H9 (cell line): Measurements from ENCODE around the gene SRM. TPM values are rescaled to one million over a fixed set of nuclear protein-coding genes. Genes with fewer than 3 reads are reported as not detected.

ENCODE experiments used
- DNase-seq: peaks from one replicate; pipeline ENCODE4 v3.0.0-alpha.2; 2017
- H2AFZ ChIP-seq: one replicate; pipeline ENCODE4 v1.6.1; 2013; ENCODE audit warnings: mild to moderate bottlenecking, low read length, control low read depth, moderate library complexity
- H2AK5ac ChIP-seq: 2 replicates; pipeline ENCODE4 v1.6.1; 2013; ENCODE audit warnings: low read length, control low read depth, mixed read lengths; ENCODE audit not compliant: insufficient read length
- H2BK120ac ChIP-seq: one replicate; pipeline ENCODE4 v1.6.1; 2013; ENCODE audit warnings: low read depth, mild to moderate bottlenecking, low read length, control low read depth, inconsistent platforms; ENCODE audit not compliant: poor library complexity, severe bottlenecking
- H2BK12ac ChIP-seq: 2 replicates; pipeline ENCODE4 v1.6.1; 2013; ENCODE audit warnings: low read length, control low read depth, mixed read lengths, low read depth; ENCODE audit not compliant: insufficient read length
- H2BK15ac ChIP-seq: 2 replicates; pipeline ENCODE4 v1.6.1; 2013; ENCODE audit warnings: low read depth, low read length, control low read depth
- H2BK20ac ChIP-seq: one replicate; pipeline ENCODE4 v1.6.1; 2013; ENCODE audit warnings: low read depth, mild to moderate bottlenecking, low read length, control low read depth, inconsistent platforms; ENCODE audit not compliant: poor library complexity, severe bottlenecking
- H2BK5ac ChIP-seq: 2 replicates; pipeline ENCODE4 v1.6.1; 2013; ENCODE audit warnings: low read length, control low read depth, mixed read lengths; ENCODE audit not compliant: insufficient read length
- H3K14ac ChIP-seq: 2 replicates; pipeline ENCODE4 v1.6.1; 2013; ENCODE audit warnings: low read length, control low read depth; ENCODE audit not compliant: insufficient read depth
- H3K18ac ChIP-seq: 2 replicates; pipeline ENCODE4 v1.6.1; 2013; ENCODE audit warnings: low read depth, mild to moderate bottlenecking, mixed read lengths, low read length, control low read depth; ENCODE audit not compliant: insufficient read length
- H3K23ac ChIP-seq: 2 replicates; pipeline ENCODE4 v1.6.1; 2013; ENCODE audit warnings: low read length, control low read depth, mixed read lengths, low read depth; ENCODE audit not compliant: insufficient read length
- H3K23me2 ChIP-seq: 2 replicates; pipeline ENCODE4 v1.6.1; 2013; ENCODE audit warnings: low read depth, mild to moderate bottlenecking, mixed read lengths, low read length, control low read depth; ENCODE audit not compliant: insufficient read length, poor library complexity, severe bottlenecking
- H3K27ac ChIP-seq: 2 replicates; pipeline ENCODE4 v1.5.1; 2013; ENCODE audit warnings: low read length, control low read depth, mixed read lengths, low read depth; ENCODE audit not compliant: insufficient read length
- H3K27me3 ChIP-seq: 2 replicates; pipeline ENCODE4 v1.6.1; 2013; ENCODE audit warnings: low read length, control low read depth, inconsistent platforms; ENCODE audit not compliant: insufficient read depth
- H3K4ac ChIP-seq: 2 replicates; pipeline ENCODE4 v1.6.1; 2013; ENCODE audit warnings: low read depth, mild to moderate bottlenecking, control low read depth, inconsistent platforms, low read length, moderate library complexity
- H3K4me1 ChIP-seq: 2 replicates; pipeline ENCODE4 v1.6.1; 2013; ENCODE audit warnings: low read length, control low read depth, inconsistent platforms; ENCODE audit not compliant: insufficient read depth
- H3K4me2 ChIP-seq: 2 replicates; pipeline ENCODE4 v1.6.1; 2013; ENCODE audit warnings: low read length, control low read depth, mixed read lengths; ENCODE audit not compliant: insufficient read length, insufficient read depth
- H3K56ac ChIP-seq: 2 replicates; pipeline ENCODE4 v1.6.1; 2013; ENCODE audit warnings: low read depth, mild to moderate bottlenecking, mixed read lengths, low read length, control low read depth; ENCODE audit not compliant: insufficient read length
- H3K79me1 ChIP-seq: 2 replicates; pipeline ENCODE4 v1.6.1; 2013; ENCODE audit warnings: low read depth, mild to moderate bottlenecking, moderate library complexity, low read length, control low read depth, inconsistent platforms; ENCODE audit not compliant: insufficient read depth, poor library complexity, severe bottlenecking
- H3K79me2 ChIP-seq: 2 replicates; pipeline ENCODE4 v1.6.1; 2013; ENCODE audit warnings: low read length, control low read depth, inconsistent platforms; ENCODE audit not compliant: insufficient read depth
- H3K9ac ChIP-seq: 2 replicates; pipeline ENCODE4 v1.6.1; 2013; ENCODE audit warnings: low read length, control low read depth, mixed read lengths; ENCODE audit not compliant: insufficient read length; ENCODE audit errors: extremely low read depth
- H3K9me3 ChIP-seq: one replicate; pipeline ENCODE4 v1.6.1; 2013; ENCODE audit warnings: low read depth, low read length, inconsistent platforms; ENCODE audit not compliant: control insufficient read depth
- H3T11ph ChIP-seq: one replicate; pipeline ENCODE4 v1.6.1; 2013; ENCODE audit warnings: mild to moderate bottlenecking, low read length, control low read depth, inconsistent platforms
- H4K20me1 ChIP-seq: one replicate; pipeline ENCODE4 v1.6.1; 2013; ENCODE audit not compliant: control insufficient read depth, insufficient read length, insufficient read depth
- H4K5ac ChIP-seq: 2 replicates; pipeline ENCODE4 v1.6.1; 2013; ENCODE audit warnings: low read depth, mild to moderate bottlenecking, mixed read lengths, low read length, control low read depth; ENCODE audit not compliant: insufficient read length
- H4K8ac ChIP-seq: replicated peaks from 2 replicates; pipeline ENCODE4 v1.6.1; 2013; ENCODE audit warnings: low read length, control low read depth, mixed read lengths, low read depth; ENCODE audit not compliant: insufficient read length
- H4K91ac ChIP-seq: 2 replicates; pipeline ENCODE4 v1.6.1; 2013; ENCODE audit warnings: low read depth, mild to moderate bottlenecking, moderate library complexity, mixed read lengths, low read length, control low read depth; ENCODE audit not compliant: insufficient read length
- H3K27ac Mint-ChIP-seq, 3 experiments: 2 replicates in 2 of 3; 3 replicates in 1 of 3; pipeline ENCODE4 v1.8.0; 2020 to 2021; ENCODE audit warnings: mixed read lengths in 3 of 3, mild to moderate bottlenecking in 1 of 3, moderate library complexity in 1 of 3
- H3K27me3 Mint-ChIP-seq: 2 replicates; pipeline ENCODE4 v1.8.0; 2021; ENCODE audit warnings: low read depth, mild to moderate bottlenecking, moderate library complexity, mixed read lengths
- H3K36me3 Mint-ChIP-seq, 3 experiments: 2 replicates in 2 of 3; 3 replicates in 1 of 3; pipeline ENCODE4 v1.8.0; 2020 to 2021; ENCODE audit warnings: low read depth in 3 of 3, mixed read lengths in 3 of 3; ENCODE audit not compliant: insufficient read depth in 1 of 3
- H3K4me1 Mint-ChIP-seq, 2 experiments: 2 replicates each; pipeline ENCODE4 v1.8.0; 2020; ENCODE audit warnings: mixed read lengths in 2 of 2
- H3K4me3 Mint-ChIP-seq, 2 experiments: 2 replicates in 1 of 2; 3 replicates in 1 of 2; pipeline ENCODE4 v1.8.0; 2020 to 2021; ENCODE audit warnings: mild to moderate bottlenecking in 2 of 2, mixed read lengths in 2 of 2, moderate library complexity in 1 of 2
- H3K9me3 Mint-ChIP-seq, 2 experiments: 2 replicates in 1 of 2; 3 replicates in 1 of 2; pipeline ENCODE4 v1.8.0; 2020; ENCODE audit warnings: mild to moderate bottlenecking in 2 of 2, mixed read lengths in 2 of 2, moderate library complexity in 1 of 2
- WGBS: extraction: QIAGEN DNeasy Blood & Tissue Kit; methylation state at CpG from one replicate; pipeline ENCODE4 v1.1.7; 2013; ENCODE audit warnings: missing lambda C conversion rate, low lambda C conversion rate, mixed read lengths; ENCODE audit not compliant: insufficient read length; ENCODE audit errors: extremely low coverage; 5-methylcytosine and 5-hydroxymethylcytosine counted together
- total RNA-seq: library from RNA; stranded (reverse); gene quantifications from 2 replicates; pipeline ENCODE4 v1.2.1, GENCODE V29; 2021
- TF ChIP-seq, protein P1 (sequence below): fragments of 200-600 bp; sonication (generic); conservative IDR thresholded peaks from 3 replicates; pipeline ENCODE4 v1.8.0; 2021; ENCODE audit warnings: antibody characterized with exemption, mild to moderate bottlenecking

Gene SRM
- total RNA-seq, 1 experiment from 2014 or later: 196 TPM

DNA sequence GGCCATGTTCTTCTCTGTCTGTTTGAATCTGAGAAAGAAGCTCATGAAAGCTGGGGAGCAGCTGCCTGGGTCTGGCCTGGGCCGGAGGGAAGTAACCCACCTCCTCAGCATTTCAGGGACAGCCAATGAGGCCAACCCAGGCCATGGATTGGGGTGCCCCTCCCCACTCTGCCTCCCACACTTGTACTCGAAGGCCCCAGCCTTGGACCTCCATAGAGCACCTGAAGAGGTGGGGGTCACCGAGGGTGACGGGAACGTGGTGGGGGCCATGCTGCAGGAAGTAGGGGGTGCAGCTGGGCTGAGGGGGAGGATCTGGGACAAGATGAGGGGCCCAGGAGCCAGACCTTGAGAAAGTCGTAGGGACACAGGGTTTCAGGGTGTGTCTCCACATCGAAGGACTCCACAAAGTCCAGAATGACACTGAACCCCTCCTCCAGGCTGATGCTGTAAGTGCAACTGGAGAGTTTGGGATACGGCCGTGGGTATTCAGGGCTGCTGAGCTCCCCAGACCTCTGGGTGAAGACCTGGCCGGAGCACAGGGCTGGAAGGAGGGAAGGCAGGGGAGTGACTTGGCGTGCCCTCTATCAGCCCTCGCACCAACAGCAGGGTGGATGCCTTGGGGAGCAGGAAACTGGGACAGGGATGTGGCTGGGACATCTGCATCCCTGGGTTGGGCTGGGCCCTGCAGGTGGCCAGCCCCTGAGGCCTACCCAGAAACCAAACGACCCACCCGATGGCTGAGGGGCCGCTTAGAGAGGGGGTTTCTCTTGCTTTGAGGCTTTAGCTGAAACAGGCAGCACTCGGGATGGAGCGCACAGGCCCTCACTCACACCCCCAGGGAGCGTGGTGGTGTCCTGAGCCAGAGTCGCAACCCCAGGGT, 16.6 kb downstream of the SRM start:
- H3T11ph ChIP-seq: no peak overlapping the region
- no peaks in the 10 kb centered on the region for H3K9me3 Mint-ChIP-seq
- WGBS: no CpG with 5 or more reads among the region's 19 CpGs

More for the DNA sequence above, 16.6 kb downstream of the SRM start:
- Histone ChIP-seq H3K56ac (no peak overlapping the region), H3K4me2 (no peak overlapping the region), H2BK15ac (no peak overlapping the region), H2BK120ac (no peak overlapping the region), H3K9me3 (no peaks in the 10 kb centered on the region), H3K23me2 (no peaks in the 10 kb centered on the region), H4K8ac (no peak overlapping the region), H3K14ac (no peak overlapping the region), H3K18ac (no peak overlapping the region), H3K9ac (no peak overlapping the region), H2BK5ac (no peak overlapping the region), H3K27me3 (no peaks in the 10 kb centered on the region), H4K20me1 (peaks cover 4% of the 10 kb centered on the region), H3K4ac (no peak overlapping the region), H2AK5ac (no peak overlapping the region), H2AFZ (no peak overlapping the region), H3K4me1 (no peaks in the 10 kb centered on the region), H3K79me1 (no peaks in the 10 kb centered on the region), H3K79me2 (no peaks in the 10 kb centered on the region; the same call in 1 of the 2 replicates), H3K23ac (no peak overlapping the region), H2BK12ac (no peak overlapping the region), H2BK20ac (no peak overlapping the region), H4K5ac (no peak overlapping the region), H3K27ac (no peak overlapping the region), H4K91ac (no peak overlapping the region)
- peaks cover 3% of the 10 kb centered on the region; the same call in 1 of the 2 replicates for H3K27me3 Mint-ChIP-seq
- peaks cover 4 to 5% of the 10 kb centered on the region in 2 experiments for H3K4me1 Mint-ChIP-seq
- peaks cover 0 to 1% (median 0%) of the 10 kb centered on the region in 3 experiments; a peak in 1 of 7 replicates for H3K36me3 Mint-ChIP-seq
- TF ChIP-seq, protein P1, sequence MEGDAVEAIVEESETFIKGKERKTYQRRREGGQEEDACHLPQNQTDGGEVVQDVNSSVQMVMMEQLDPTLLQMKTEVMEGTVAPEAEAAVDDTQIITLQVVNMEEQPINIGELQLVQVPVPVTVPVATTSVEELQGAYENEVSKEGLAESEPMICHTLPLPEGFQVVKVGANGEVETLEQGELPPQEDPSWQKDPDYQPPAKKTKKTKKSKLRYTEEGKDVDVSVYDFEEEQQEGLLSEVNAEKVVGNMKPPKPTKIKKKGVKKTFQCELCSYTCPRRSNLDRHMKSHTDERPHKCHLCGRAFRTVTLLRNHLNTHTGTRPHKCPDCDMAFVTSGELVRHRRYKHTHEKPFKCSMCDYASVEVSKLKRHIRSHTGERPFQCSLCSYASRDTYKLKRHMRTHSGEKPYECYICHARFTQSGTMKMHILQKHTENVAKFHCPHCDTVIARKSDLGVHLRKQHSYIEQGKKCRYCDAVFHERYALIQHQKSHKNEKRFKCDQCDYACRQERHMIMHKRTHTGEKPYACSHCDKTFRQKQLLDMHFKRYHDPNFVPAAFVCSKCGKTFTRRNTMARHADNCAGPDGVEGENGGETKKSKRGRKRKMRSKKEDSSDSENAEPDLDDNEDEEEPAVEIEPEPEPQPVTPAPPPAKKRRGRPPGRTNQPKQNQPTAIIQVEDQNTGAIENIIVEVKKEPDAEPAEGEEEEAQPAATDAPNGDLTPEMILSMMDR: no peak
- H3K4me3 Mint-ChIP-seq: no peak overlapping the region
- DNase-seq: no peak
- no peak overlapping the region for H3K27ac Mint-ChIP-seq
